Amniotic stem cell (primary cell): ENCODE data around the gene ERCC6L.

Experiments used
- DNase-seq: peaks from one replicate; lab custom pipeline; 2025; lab: John Stamatoyannopoulos, UW

The ERCC6L gene

GRCh38 chrX:72169008-72169728 is 69.7 kb downstream of the ERCC6L start:
- DNase-seq = no peak

- no peak for DNase-seq
These were observed 73.3 kb downstream of the ERCC6L start for GRCh38 chrX:72165551-72165950.

GRCh38 chrX:72159769-72160168 is 79.1 kb downstream of the ERCC6L start:
- DNase-seq = no peak

- no peak for DNase-seq
These were observed 80.1 kb downstream of the ERCC6L start for GRCh38 chrX:72158773-72159172.
